ENCODE results near the gene TGM2. TPM values are rescaled to one million over a fixed set of nuclear protein-coding genes. Genes with fewer than 3 reads are reported as not detected.
A peak's percentile ranks its signal among the peaks of the same experiment; 100 is the strongest.

The TGM2 gene
- total and polyA plus RNA-seq, 2 donors (not counting 1 experiment from before 2014, with no cell fraction given) = 2.4 to 60.8 TPM

DNA sequence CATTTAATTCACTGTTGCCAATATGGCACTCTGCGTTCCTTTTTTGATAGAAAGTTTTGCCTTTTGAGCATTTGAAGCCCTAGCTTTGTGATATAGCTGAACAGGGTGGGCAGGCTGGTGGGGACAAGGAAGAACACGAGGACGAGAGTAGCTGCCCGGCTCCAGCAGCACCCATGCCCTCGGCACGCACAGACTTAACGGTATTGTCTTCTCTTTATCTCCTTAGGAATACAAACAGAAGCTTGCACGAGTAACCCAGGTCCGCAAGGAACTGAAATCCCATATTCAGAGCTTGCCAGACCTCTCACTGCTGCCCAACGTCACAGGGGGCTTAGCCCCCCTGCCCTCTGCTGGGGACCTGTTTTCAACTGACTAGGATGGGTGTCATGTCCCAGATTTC, 75.6 kb downstream of the TGM2 start:
- Histone ChIP-seq H3K4me1 (ENCODE audit: control insufficient read depth in 2 of 2, insufficient read depth in 2 of 2, low read length in 2 of 2) (peaks cover 34 to 37% of the 10 kb centered on the region in 2 donors), H2AFZ (ENCODE audit: insufficient read depth, low read depth, low read length, poor library complexity, severe bottlenecking) (no peak overlapping the region), H3K36me3 (replicated peaks in 1 of 2; ENCODE audit: control extremely low read depth in 1 of 2, control insufficient read depth in 1 of 2, extremely low read depth in 1 of 2, insufficient read depth in 2 of 2, low read length in 1 of 2) (peaks cover 8 to 47% of the 10 kb centered on the region in 2 experiments), H4K20me1 (ENCODE audit: control insufficient read depth, insufficient read depth, low read length, poor library complexity, severe bottlenecking) (no peaks in the 10 kb centered on the region), H3K9ac (ENCODE audit: low read length) (no peak overlapping the region), H3K4me2 (replicated peaks; ENCODE audit: low read depth, low read length, poor library complexity, severe bottlenecking) (no peak overlapping the region), H3K27ac (ENCODE audit: low read length in 2 of 2) (no peak overlapping the region), H3K9me3 (ENCODE audit: control extremely low read depth in 1 of 3, control insufficient read depth in 2 of 3, insufficient read depth in 1 of 3, low read length in 2 of 3) (no peaks in the 10 kb centered on the region), H3K4me3 (ENCODE audit: control extremely low read depth in 1 of 5, extremely low read depth in 1 of 5, insufficient read depth in 1 of 5, low read depth in 2 of 5, low read length in 4 of 5) (no peak overlapping the region), H3K27me3 (replicated peaks in 1 of 4; ENCODE audit: control extremely low read depth in 1 of 4, control insufficient read depth in 3 of 4, insufficient read depth in 4 of 4, low read length in 3 of 4) (no peaks in the 10 kb centered on the region), H3K79me2 (ENCODE audit: control insufficient read depth, insufficient read depth, low read length) (no peaks in the 10 kb centered on the region)
- WGBS (ENCODE audit: insufficient coverage) = 100% methylated on average over 3 of the region's 10 CpGs
- no peak overlapping the region for H3K4me3 Mint-ChIP-seq
- intact Hi-C loops (cut with micrococcal nuclease) = no loop called here
- H3K27me3 Mint-ChIP-seq = no peaks in the 10 kb centered on the region
- peak overlapping the region; percentile 88 for H3K27ac Mint-ChIP-seq
- ATAC-seq (ENCODE audit: low read depth) (no peak), DNase-seq (no peak)
- H3K9me3 Mint-ChIP-seq (ENCODE audit: insufficient read depth) = no peaks in the 10 kb centered on the region
- ChIA-PET POLR2A (interaction anchor here (0.6 to 0.9 kb wide), 4 partner anchors 11 to 238 kb away, joined by 3 to 8 read pairs (median 4); no protein-coding TSS in a partner anchor), CTCF (interaction anchor here (0.8 to 14.1 kb wide), 6 partner anchors 14 to 130 kb away, joined by 3 to 131 read pairs (median 3); partner anchors contain the start of gene TGM2)
- peaks cover 63% of the 10 kb centered on the region for H3K4me1 Mint-ChIP-seq
- TF ChIP-seq, protein P1, sequence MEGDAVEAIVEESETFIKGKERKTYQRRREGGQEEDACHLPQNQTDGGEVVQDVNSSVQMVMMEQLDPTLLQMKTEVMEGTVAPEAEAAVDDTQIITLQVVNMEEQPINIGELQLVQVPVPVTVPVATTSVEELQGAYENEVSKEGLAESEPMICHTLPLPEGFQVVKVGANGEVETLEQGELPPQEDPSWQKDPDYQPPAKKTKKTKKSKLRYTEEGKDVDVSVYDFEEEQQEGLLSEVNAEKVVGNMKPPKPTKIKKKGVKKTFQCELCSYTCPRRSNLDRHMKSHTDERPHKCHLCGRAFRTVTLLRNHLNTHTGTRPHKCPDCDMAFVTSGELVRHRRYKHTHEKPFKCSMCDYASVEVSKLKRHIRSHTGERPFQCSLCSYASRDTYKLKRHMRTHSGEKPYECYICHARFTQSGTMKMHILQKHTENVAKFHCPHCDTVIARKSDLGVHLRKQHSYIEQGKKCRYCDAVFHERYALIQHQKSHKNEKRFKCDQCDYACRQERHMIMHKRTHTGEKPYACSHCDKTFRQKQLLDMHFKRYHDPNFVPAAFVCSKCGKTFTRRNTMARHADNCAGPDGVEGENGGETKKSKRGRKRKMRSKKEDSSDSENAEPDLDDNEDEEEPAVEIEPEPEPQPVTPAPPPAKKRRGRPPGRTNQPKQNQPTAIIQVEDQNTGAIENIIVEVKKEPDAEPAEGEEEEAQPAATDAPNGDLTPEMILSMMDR (IDR thresholded peaks at IDR 0.05) = no peak
- no peak for TF ChIP-seq EZH2 (IDR thresholded peaks at IDR 0.05; ENCODE audit: borderline replicate concordance, insufficient read depth, low read depth, low read length, poor library complexity, severe bottlenecking)

GRCh38 chr20:38085026-38085425, 80.0 kb downstream of the TGM2 start:
- Mint-ChIP-seq H3K9me3 (ENCODE audit: insufficient read depth) (no peaks in the 10 kb centered on the region), H3K27ac (no peak overlapping the region), H3K27me3 (no peaks in the 10 kb centered on the region), H3K4me1 (peaks cover 40% of the 10 kb centered on the region), H3K4me3 (no peak overlapping the region)
- H3K27ac ChIP-seq (ENCODE audit: low read length in 2 of 2) = no peak overlapping the region
- H3K4me3 ChIP-seq (ENCODE audit: control extremely low read depth in 1 of 5, extremely low read depth in 1 of 5, insufficient read depth in 1 of 5, low read depth in 2 of 5, low read length in 4 of 5) = no peak overlapping the region
- no peaks in the 10 kb centered on the region for H3K4me1 ChIP-seq (ENCODE audit: control insufficient read depth in 2 of 2, insufficient read depth in 2 of 2, low read length in 2 of 2)
- no peaks in the 10 kb centered on the region for H3K27me3 ChIP-seq (replicated peaks in 1 of 4; ENCODE audit: control extremely low read depth in 1 of 4, control insufficient read depth in 3 of 4, insufficient read depth in 4 of 4, low read length in 3 of 4)
- ATAC-seq (ENCODE audit: low read depth) (no peak), DNase-seq (no peak)
- no peak overlapping the region for H3K9ac ChIP-seq (ENCODE audit: low read length)
- no peak overlapping the region for H3K4me2 ChIP-seq (replicated peaks; ENCODE audit: low read depth, low read length, poor library complexity, severe bottlenecking)
- TF ChIP-seq, protein P1 (IDR thresholded peaks at IDR 0.05) = no peak
- no peak for TF ChIP-seq EZH2 (IDR thresholded peaks at IDR 0.05; ENCODE audit: borderline replicate concordance, insufficient read depth, low read depth, low read length, poor library complexity, severe bottlenecking)
- peaks cover 5 to 51% of the 10 kb centered on the region in 2 experiments for H3K36me3 ChIP-seq (replicated peaks in 1 of 2; ENCODE audit: control extremely low read depth in 1 of 2, control insufficient read depth in 1 of 2, extremely low read depth in 1 of 2, insufficient read depth in 2 of 2, low read length in 1 of 2)
- WGBS (ENCODE audit: insufficient coverage) = 82% methylated on average over 7 of the region's 10 CpGs
- POLR2A ChIA-PET = no interaction called here
- intact Hi-C loops (cut with micrococcal nuclease) = no loop called here
- H4K20me1 ChIP-seq (ENCODE audit: control insufficient read depth, insufficient read depth, low read length, poor library complexity, severe bottlenecking) = peaks cover 6% of the 10 kb centered on the region
- no peaks in the 10 kb centered on the region for H3K9me3 ChIP-seq (ENCODE audit: control extremely low read depth in 1 of 3, control insufficient read depth in 2 of 3, insufficient read depth in 1 of 3, low read length in 2 of 3)
- peaks cover 35% of the 10 kb centered on the region for H3K79me2 ChIP-seq (ENCODE audit: control insufficient read depth, insufficient read depth, low read length)
- H2AFZ ChIP-seq (ENCODE audit: insufficient read depth, low read depth, low read length, poor library complexity, severe bottlenecking) = no peak overlapping the region
- CTCF ChIA-PET = interaction anchor here (0.7 to 2.5 kb wide), 3 partner anchors 10 to 27 kb away, joined by 4 to 6 read pairs (median 4); no protein-coding TSS in a partner anchor
